ENCODE results near the gene CSGALNACT2. TPM values are rescaled to one million over a fixed set of nuclear protein-coding genes. Genes with fewer than 3 reads are reported as not detected.
A peak's percentile ranks its signal among the peaks of the same experiment; 100 is the strongest.
"Not testable (repeated sequence)": the region's sequence is repeated elsewhere in the genome, so short reads cannot be mapped to it uniquely, and the experiment has no call there.

CSGALNACT2 gene
- total RNA-seq, 1 donor: 7.3 TPM

DNA sequence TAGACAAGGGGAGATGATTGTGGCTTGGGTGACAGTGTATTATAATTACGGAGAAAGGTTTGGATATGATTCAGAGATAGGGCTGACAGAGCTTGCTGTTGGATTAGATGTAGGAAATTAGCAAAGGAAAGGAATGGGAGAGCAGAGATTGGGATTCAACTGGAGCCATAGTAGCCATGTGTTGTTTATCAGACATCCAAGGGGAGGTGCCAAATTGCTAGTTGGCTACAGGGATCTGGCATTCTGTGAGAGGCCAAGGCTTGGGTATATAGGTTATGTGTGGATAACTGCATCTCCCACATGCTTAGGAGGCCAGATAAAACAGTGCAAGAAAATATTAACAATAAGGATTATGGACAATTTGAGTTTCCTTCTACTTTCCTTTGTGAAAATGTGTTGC, 34.9 kb downstream of the CSGALNACT2 start:
- no peak for DNase-seq (ENCODE audit: low read depth in 2 of 3, low spot score in 2 of 3)

DNA sequence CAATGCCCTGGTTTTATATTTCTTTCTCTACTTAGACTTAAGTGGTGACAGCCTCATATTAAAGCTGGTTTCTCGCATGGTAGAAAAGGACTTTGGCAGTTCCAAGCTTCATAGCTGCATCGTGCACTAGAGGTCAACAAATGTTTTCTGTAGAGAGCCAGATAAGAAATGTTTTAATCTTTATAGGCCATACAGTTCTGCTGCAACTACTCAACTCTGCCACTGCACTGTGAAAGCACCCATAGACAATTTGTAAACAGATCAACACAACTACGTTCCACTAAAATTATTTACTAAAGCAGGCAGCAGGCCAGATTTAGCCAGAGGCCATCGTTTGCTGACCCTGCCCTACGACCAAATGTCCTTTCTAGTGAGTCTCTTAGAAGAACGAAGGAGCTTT, 36.7 kb downstream of the CSGALNACT2 start:
- no peak for DNase-seq (ENCODE audit: low read depth in 2 of 3, low spot score in 2 of 3)

DNA sequence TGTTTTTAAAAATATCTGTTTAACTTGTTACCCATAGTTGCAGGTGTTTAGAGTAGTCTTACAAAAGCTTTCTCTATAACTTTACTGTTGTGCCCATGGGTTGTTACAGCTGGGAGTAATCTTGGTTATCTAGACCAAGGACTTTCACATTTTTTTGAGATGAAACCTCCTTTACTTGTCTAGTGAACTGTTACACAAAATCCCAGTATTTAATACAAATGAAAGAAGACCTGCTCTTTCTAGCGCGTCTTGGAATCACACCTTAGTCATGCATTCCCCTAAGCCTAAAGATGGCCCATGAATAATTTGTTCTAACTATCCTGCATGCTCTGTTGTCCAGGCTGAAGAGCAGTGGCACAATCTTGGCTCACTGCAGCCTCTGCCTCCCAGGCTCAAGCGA, 38.0 kb downstream of the CSGALNACT2 start:
- no peak for DNase-seq (ENCODE audit: low read depth in 2 of 3, low spot score in 2 of 3)

DNA sequence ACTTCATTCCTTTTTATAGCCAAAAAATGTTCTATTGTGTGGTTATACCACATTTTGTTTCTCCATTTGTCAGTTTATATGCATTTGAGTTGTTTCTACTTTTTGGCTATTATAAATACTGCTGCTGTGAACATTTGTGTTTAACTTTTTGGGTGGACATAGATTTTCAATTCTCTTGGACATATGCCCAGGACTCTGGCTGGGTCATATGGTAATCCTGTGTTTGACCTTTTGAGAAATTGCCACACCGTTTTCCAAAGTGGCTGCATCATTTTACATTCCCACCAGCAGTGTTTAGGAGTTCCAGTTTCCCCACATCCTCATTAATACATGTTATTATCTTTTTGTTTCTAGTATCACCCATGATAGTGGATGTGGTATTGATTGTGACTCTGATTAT, 39.4 kb downstream of the CSGALNACT2 start:
- DNase-seq (ENCODE audit: low read depth in 2 of 3, low spot score in 2 of 3): no peak

DNA sequence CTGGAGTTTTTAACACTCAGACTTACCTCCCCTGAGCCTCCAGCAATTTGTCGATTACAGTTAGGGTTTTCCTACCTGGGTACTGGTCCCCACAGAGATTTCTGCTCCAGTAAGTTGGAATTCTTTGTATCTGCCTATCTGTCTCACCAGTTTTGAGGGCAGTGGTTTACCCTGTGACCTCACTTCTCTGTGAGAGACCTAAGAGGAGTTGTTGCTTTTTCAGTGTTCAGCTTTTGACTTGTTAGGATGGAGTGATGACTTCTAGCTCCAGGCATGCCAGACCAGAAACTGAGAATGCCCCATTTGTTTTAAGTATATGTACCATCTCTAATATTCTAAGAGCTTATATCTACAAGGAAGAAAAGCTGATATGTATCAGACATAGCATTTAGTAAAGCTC, 42.9 kb downstream of the CSGALNACT2 start:
- no peak for DNase-seq (ENCODE audit: low read depth in 2 of 3, low spot score in 2 of 3)

DNA sequence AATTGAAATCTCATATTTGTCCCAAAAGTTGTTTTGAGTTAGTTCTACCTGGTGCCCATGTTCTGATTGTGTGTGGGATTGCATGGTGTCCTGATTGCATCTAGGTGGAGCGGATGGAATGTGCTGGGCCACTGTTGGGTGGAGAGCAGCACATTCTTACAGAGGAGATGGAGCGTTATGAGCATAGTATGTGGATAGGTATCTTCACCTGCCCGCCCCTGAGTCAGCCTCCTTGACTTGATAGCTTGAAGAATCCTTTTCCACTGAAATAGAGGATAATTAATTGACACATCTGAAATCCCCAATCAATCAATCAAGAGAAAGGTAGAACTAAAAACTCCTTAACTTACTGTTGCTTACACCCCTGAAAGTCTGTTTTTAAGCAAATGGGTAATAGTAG, 45.5 kb downstream of the CSGALNACT2 start:
- DNase-seq (ENCODE audit: low read depth in 2 of 3, low spot score in 2 of 3): not testable (repeated sequence)

DNA sequence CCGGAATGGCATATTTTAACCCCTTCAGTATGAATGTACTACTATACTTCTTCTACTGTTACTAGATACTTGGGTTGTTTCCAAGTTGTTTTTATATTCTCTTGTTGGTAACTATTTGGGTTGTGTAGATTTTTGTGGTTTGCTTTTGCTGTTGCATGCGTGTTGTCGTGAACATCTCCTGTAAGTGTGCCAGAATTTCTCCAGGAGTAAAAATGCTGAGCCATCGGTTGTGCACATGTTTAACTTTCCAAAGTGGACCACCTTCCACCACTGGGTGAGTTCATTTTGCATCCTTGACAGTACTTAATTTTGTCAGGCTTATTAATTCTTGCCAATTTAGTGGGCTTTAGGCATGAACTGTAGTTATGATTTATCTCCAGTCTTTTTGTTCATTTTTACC, 47.9 kb downstream of the CSGALNACT2 start:
- no peak for DNase-seq (ENCODE audit: low read depth in 2 of 3, low spot score in 2 of 3)

DNA sequence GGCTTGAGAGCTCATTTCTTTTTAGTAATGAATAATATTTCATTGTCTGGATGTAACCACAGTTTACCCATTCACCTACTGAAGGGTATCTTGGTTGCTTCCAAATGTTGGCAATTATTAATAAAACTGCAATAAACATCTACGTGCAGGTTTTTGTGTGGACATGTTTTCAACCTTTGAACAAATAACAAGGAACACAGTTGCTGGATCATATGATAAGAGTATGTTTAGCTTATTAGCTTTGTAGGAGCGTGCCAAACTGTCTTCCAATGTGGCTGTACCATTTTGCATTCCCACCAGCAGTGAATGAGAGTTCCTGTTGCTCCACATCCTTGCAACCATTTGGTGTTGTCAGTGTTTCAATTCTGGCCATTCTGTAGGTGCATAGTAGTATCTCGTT, 49.0 kb downstream of the CSGALNACT2 start:
- DNase-seq (ENCODE audit: low read depth in 2 of 3, low spot score in 2 of 3): no peak

DNA sequence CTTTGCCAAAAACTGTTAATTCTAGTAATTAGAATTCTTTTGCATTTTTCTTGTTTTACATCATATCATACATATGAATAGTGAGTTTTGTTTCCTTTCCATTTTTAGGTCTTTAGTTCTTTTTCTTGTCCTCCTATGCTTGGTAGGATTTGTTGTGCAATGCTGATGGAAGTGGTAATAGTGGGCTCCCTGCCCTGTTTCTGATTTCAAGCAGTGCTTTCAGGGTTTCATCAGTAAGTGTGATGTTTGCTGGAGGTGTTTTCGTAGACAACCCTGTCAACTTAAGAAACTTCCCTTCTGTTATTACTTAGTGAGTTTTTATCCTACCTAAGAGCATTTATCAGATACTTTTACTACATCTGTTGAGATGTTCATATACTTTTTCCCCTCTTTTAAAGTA, 50.5 kb downstream of the CSGALNACT2 start:
- DNase-seq (ENCODE audit: low read depth in 2 of 3, low spot score in 2 of 3): no peak

DNA sequence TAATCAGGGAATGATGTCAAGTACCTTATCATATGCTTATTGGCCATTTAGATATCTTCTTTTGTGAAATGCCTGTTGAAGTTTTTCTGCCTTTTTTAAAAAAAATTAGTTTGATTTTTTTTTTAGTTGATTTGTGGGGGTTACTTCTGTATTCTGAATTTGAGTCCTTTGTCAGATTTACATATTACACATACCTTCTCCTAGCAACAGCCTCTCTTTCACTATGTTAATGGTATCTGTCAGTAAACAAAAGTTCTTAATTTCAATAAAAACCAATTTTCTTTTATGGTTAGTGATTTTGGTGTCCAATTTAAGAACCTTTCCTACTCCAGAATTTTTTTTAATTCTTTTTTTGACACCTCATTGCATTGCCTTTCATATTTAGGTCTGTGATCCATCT, 52.0 kb downstream of the CSGALNACT2 start:
- no peak for DNase-seq (ENCODE audit: low read depth in 2 of 3, low spot score in 2 of 3)

DNA sequence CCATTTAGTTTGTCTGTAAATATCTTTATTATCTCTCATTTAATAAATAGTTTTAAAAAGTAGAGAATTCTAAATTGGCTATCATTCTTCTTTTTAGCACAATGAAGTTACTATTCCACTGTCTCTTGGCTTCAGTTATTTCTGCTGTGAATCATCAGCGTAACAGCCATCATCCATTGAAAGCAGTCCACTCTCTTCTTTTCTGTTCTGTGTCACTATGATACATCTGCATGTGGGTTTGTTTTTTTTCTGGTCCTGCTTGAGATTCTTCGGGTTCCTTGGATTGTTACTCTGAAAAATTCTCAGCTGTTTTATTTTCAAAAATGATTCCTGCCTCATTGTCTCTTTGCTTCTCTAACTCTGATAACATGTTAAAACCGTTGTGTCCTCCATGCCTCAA, 52.5 kb downstream of the CSGALNACT2 start:
- no peak for DNase-seq (ENCODE audit: low read depth in 2 of 3, low spot score in 2 of 3)

DNA sequence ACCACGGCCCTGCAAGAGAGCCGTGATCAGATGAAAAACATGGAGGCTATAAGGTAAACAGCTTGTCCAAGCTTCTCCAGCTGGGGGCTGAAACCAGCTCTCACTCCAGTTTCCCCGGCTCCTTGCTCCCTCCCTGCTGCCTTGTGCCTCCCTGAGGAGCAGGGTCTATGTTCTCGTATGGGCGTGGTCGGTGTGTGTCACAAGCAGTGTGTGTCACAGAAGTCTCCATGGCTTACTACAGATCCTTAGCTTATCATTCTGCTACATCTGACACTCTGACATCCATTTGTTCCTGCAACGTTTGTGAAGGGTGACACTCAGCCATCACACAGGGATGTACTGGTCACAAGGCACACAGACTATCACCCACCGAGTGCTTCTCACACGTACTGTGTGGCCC, 54.6 kb downstream of the CSGALNACT2 start:
- DNase-seq (ENCODE audit: low read depth in 2 of 3, low spot score in 2 of 3): no peak

DNA sequence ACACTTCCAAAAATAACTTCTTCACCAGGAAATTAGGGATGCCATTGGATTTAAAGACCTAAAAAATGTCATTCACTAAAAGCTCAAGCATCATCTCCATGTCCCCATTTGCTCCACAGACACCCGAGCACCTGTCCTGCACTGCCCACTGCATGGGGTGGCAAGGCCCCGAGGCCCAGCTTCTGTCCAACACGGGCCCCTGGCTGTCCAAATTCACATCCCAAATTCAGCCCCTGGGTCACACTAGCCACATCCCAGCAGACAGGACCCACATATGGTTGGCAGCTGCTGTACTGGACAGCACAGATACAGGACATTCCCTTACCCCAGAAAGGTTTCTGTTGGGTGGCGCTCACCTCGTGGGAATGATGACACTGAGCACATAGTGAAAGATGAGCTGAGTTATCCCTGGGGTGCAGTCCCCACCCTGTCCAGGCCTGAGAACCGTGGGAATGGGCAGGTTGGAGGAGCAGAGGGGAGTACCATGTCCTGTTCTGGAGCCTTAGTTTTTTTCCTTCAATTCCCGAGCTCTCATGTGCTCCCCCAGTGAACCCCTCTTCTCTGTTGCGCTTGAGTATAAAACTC, 55.3 kb downstream of the CSGALNACT2 start:
- no peak for DNase-seq (ENCODE audit: low read depth in 2 of 3, low spot score in 2 of 3)

DNA sequence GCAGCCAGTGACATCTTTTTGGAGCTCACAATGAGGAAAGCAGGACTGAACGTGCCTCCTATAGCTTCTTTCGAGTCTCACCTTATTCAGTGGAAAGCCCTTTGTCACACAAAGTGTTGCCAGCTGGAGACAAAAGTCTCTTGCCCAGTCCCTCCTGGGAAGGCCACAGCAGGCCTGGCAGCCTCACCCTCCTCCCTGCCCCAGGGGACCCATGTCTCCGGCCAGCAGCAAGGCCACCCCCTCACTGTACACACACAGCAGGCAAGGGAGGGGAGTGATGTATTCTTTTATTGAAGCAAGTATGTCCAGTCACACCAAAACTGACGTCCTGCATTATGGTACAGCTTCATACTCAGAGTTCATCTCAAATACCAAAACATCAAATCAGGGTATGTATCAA, 56.0 kb downstream of the CSGALNACT2 start:
- DNase-seq (ENCODE audit: low read depth in 2 of 3, low spot score in 2 of 3): no peak

DNA sequence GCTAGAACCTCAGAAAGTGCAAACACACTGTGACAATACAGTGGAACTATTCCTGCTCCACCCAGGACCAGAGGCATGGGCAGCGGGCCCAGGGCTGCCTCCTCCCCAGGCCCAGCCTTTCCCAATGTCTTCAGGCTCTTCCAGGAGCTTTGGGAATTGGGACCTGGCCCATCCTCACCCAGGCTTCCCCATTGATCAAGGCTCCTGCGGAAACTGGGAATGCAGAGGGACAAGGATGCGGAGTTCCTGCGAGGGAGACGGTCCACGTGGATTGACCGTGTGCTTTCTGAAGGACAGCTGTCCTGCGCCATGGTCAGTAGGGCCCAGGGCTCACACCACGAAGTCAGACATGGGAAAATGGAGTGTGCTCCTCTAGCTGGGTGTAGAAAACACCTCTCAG, 56.6 kb downstream of the CSGALNACT2 start:
- no peak for DNase-seq (ENCODE audit: low read depth in 2 of 3, low spot score in 2 of 3)

DNA sequence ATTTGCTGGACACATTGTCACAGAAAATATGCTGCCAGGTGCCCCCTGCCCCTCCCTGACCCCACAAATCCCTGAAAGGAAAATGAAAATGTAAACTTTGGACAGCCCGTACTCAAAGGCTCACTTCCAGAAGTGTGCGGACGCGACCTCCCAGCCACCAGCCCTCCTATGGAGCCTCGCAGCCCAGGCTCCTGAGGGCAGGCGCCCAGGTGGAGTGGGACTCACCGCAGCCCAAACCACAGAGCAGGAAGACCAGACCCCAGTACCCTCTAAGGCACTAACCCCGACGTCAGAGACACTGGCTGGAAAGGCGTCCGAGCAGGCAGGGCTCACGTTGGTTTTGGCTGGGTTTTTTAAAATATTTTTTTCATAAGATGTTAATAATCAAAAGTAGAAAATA, 57.3 kb downstream of the CSGALNACT2 start:
- no peak for DNase-seq (ENCODE audit: low read depth in 2 of 3, low spot score in 2 of 3)

DNA sequence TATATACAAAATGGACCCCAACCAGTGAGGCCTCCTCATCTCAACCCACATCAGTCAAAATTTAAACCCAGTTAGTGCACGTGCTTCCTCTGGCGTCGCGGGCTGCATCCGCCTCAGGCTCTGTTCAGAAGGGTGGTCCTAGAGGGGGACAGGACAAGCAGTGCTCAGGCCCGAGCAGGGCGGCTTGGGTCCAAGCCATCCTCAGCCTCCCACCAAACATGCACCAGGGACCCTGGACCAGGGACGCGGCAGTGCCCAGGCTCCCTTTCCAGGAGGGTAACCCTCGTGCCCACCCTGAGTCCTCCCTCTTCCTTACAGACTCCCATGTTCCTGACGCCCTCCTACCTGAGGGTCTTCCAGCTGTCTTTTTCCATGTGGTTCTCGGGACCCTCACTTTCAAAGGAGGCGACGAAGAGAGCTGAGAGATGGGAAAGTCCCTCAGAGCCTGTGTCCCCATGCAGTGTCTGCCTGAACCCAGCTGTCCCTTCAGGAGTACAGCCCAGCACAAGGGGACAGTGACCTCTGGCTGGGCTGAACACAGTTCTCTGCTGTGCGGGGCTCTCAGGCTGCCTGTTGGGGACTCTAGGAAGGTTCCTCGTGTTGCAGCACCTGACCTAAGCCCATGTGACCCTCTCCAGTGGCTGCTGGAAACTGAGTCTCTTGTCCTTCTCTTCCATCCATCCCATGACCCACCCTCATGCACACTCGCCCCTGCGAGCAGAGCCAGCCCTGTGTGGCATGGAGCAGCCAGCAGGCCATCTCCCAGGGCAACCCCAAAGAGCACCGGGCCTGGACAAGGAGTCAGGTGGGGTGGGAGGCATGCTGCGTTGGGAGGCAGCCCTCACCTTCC, 58.1 kb downstream of the CSGALNACT2 start:
- no peak for DNase-seq (ENCODE audit: low read depth in 2 of 3, low spot score in 2 of 3)

DNA sequence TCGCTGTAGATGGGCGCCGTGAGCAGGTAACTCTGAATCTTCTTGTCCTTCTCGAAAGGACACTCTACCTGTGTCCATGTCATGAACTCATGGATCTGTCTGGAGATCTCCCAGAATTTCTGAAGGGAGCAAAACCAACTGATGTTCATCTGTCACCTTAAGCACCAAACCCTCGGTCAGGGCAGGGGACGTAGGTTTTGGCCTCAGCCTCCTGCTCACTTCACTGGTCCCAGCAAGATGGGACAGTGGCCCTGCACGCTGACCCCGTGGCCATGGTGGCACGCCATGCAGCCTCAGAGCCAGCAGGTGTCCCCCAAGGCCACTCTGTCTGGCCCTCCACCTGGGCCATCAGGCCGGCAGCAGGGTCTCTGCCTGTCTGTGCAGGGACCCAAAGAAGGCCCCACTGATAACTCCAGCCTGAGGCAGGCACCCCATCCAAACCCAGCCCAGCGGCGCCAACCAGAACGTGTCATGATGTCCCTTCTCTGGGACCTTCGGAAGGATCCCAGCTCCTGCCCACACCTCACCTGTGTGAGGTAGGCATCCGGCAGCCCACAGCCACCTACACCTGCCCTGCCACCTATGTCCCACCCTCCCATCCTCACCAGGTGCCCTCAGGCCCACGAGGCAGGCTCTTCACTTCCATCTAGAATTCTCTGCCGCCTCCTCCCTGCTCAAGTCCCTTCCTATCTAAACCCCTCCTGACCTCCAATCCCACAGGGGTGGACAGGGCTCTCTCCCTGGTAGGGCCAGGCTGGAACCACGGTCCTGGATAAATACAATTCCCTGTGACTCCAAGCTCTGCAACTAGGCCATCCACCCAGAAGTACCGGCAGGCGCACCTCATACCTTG, 59.0 kb downstream of the CSGALNACT2 start:
- no peak for DNase-seq (ENCODE audit: low read depth in 2 of 3, low spot score in 2 of 3)

DNA sequence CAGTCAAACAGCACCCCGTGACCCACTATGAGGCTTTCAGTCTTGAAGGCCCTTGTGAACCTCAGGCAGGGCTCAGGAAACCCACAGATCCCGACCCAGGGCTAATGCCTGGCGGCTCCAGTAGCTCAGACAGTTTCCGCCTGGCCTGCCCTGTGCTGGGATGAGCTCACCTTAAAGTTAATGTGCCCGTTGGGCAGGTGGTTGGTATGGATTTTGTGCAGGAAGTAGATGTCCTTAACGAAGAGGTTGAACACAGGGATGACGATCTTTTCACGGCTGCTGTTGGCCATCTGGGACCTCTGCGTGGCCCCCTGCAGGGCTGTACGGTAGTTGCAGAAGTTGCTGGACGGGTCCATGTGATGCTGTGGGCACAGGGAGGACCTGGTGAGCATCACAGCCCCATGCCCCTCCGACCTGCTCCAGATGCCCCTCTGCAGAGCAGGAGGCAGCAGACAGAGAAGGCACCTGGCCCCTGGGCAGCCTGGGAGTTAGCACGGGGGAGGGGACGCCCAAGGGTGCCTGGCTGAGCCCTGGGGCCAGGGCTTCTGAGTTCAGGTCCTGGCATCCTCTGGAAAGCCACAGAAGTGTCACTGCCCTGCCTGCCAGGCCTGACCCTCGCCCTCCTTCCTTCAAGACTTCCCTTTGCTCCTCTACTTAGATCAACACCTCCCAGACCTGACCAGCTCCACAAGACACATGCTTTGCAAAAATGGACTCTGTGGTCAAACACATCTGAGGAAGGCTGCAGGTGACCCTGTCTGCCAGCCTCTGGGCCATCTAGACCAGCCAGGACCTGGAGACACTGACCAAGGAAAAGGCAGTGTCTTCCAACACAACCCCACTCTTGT, 59.8 kb downstream of the CSGALNACT2 start:
- DNase-seq (ENCODE audit: low read depth in 2 of 3, low spot score in 2 of 3): peak in 1 of 3 donors; percentile 33

DNA sequence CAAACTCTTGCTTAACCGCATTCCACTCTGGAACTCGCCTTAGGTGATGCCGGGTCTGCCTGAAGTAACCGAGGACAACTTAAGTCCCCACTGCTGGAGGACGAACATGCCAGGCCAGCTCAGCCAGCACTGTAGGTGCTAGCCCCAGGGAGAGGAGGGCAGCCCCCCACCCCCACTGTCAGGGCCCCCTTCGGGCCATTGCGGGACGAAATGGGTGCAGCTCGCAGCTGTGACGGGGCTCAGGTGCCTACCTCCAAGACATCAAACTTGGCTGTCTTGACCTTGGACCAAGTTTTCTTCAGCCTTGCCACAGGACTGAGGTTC, 60.4 kb downstream of the CSGALNACT2 start:
- no peak for DNase-seq (ENCODE audit: low read depth in 2 of 3, low spot score in 2 of 3)

All from hematopoietic multipotent progenitor cell (in vitro differentiated cells).